GM18505 (cell line): ENCODE data around the gene KIF23.

Experiments used
- ATAC-seq: cut with Tn5 transposase; IDR thresholded peaks from one replicate; pipeline ENCODE4 v1.9.1; 2021; ENCODE audit not compliant: unreplicated experiment
- POLR2A ChIP-seq: IDR thresholded peaks from 4 replicates; pipeline ENCODE4 v1.6.1; 2011; ENCODE audit warnings: borderline replicate concordance; ENCODE audit not compliant: insufficient read depth, insufficient read length; ENCODE audit errors: extremely low read depth

KIF23 gene

DNA sequence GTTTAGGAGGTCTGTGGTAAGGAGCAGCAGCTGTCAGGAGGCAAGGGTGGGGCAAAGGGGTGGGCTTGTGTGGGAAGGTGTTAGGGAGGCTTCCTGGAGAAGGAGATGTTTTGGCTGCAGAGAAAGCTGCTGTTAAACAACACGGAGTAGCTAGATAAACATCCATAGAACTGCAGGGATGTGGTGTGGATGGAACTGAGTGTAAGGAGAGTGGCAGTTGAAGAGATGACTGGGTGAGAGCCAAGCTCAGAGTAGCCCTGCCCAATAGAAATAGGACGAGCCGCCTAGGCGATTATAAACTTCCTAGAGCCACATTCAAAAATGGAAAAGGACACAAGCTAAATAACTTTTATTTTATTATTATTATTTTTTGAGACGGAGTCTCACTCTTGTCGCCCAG, 58.4 kb downstream of the KIF23 start:
- no peak for TF ChIP-seq POLR2A
- no peak for ATAC-seq

DNA sequence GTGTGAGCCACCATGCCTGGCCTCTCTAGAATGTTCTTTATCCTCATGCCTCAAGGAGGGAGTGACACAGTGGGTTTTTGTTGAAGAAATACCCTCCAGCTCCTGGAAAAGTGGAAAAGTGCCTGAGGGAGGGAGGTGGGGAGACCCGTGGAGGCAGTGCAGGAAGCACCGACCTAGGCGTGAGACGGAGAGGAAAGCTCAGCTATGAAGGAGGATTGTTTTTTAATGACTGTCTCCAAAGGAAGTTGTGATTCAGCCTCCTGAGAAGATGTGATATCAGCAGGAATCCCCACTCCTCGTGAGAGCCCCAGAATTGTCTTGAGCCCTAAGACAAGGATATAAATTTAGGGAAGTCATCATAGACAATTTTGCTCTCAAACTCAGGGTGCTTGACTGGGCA, 60.1 kb downstream of the KIF23 start:
- no peak for TF ChIP-seq POLR2A
- no peak for ATAC-seq

DNA sequence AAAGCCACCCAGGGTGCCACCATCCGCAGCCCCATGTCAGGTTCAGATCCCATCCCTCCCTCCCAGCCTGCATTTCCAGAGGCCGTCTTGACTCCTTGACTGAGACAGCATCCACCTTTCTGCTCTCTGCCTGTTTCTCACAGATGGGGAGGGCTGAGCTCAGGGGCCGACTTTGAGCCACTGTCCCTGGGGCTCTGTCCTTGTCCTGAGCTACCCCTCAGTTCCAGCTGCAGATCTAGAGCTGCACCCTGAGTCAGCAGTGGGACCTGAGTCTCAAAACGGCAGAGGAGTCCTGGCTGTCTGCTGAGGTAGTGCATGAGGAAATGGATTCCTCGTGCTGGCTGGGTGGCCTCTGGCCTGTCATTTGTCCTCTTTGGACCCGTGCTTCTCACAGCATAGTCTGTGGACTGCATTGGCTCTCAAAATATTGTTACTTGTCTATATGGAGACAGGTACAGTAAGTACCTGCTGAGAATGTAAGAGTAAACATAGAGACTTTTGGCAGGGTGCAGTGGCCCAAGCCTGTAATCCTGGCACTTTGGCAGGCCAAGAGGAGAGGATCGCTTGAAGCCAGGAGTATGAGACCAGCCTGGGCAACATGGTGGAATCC, 60.8 kb downstream of the KIF23 start:
- TF ChIP-seq POLR2A, result no peak
- ATAC-seq, result no peak

DNA sequence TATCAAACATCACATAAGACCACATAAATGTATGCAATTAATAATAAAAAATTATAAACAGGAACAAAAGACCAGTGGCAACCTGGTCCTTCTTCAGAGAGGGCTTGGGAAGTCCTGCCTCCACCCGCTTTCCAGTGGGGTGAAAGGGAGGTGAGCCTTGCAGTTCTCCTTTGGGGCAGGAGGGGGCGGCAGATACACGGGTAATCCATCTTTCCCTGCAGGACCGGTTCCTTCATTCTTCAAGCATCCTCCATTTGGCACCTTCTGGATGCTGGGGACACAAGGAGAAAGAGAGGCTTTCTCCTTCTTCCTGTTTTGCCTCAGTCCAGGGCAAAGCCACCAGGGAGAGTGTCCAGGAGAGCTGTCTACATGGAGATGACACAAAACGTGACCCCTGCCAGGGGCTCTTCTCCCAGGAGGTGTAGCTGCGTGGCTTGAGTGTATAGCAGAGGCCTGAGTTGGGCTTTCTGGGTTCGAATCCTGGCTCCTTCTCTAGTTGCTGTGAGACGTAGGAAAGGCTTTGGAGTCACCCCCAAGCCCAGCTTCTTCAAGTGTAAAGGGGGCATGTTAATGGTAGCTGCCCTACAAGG, 61.7 kb downstream of the KIF23 start:
- no peak for ATAC-seq
- no peak for TF ChIP-seq POLR2A

- TF ChIP-seq POLR2A, result no peak
- ATAC-seq, result no peak
Observed at GRCh38 chr15:69476704-69477473, 62.7 kb downstream of the KIF23 start.

DNA sequence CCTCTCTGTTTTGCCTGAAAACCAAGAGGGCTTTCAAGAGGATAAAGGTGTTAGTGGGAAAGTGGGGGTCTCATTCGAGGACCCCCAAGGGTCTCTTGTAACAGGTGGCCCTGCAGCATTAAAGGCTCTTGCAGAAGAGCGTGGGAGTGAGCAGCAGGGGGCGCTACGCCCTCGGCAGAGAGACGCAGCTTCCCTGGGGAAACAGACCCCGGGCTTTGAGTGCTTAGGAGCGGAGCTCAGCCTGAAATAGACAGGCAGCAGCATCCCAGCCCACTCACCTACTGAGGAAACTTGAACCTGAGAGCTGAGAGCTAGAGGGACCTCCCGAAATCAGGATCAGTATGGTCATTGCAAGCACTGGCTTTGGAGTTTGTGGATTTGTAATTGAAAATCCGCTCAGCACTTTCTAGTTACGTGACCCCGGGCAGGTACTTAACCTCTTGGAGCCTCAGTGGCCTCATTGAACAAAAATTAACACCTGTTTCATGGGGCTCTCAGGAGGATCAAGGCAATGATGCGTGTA, 64.2 kb downstream of the KIF23 start:
- no peak for TF ChIP-seq POLR2A
- ATAC-seq, result no peak

DNA sequence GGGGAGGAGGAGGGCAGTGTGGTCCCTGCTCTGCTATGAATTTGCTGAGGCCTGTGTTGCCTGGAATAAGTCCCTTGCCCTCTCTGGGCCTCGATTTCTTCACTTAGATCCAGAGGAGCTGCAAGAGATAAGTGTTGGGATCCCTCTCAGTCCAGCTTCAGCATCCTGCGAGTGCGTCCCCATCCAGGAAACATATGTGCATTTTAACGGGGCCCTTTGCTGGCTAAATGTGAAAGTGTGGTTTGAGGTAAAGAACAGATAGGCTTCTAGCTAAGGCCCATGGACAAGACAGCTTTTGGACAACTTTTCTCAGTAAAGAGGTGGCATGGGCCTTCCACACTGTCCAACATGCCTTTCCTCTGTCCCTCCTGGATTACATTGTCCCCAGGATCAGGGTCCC, 64.9 kb downstream of the KIF23 start:
- no peak for ATAC-seq
- TF ChIP-seq POLR2A, result no peak

GRCh38 chr15:69479971-69480370, 65.8 kb downstream of the KIF23 start:
- TF ChIP-seq POLR2A, result no peak
- ATAC-seq, result no peak

DNA sequence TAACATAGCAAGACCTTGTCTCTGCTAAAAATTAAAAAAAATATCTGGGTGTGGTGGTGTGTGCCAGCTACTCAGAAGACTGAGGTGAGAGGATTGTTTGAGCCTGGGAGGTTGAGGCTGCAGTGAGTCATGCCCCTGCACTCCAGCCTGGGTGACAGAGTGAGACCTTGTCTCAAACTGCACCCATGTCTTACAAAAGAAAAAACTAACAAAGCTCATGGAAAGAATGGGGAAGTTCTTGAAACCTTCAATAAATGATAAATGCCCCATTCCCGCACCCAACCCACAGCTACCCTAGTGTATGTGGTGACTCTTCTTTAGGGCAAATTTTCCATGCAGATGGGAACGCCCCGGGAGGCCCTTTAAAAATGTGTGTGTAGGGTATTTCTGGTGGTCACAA, 66.8 kb downstream of the KIF23 start:
- ATAC-seq, result no peak
- TF ChIP-seq POLR2A, result no peak

DNA sequence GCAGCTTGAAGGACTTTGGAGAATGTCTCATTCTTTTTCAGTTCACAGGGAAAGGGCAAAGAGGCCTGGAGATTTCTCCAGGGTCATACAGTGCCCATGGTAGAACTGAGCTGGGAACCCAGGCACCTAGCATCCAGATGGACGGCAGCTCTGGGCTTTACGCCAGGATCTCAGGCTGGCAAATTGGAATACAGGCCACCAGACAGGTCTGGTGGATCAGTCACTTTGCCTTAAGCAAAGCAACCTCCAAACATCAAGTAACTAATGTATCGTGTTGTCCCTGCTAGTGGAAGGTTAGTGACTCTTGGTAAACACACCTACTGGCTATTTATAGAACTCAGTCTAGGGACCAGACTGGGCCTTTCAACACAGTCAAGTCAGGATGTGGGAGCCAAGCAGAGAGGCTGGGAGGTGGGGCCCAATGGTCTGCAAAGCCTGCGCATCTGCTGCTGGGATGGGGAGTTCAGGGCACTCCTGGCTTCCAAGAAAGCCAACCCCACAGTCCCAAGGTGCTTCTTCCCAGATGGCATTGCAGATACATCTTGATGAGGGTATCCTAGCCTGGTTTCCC, 68.6 kb downstream of the KIF23 start:
- ATAC-seq, result no peak
- TF ChIP-seq POLR2A, result no peak

- no peak for TF ChIP-seq POLR2A
- ATAC-seq, result no peak
Observed at GRCh38 chr15:69484837-69485236, 70.7 kb downstream of the KIF23 start.

DNA sequence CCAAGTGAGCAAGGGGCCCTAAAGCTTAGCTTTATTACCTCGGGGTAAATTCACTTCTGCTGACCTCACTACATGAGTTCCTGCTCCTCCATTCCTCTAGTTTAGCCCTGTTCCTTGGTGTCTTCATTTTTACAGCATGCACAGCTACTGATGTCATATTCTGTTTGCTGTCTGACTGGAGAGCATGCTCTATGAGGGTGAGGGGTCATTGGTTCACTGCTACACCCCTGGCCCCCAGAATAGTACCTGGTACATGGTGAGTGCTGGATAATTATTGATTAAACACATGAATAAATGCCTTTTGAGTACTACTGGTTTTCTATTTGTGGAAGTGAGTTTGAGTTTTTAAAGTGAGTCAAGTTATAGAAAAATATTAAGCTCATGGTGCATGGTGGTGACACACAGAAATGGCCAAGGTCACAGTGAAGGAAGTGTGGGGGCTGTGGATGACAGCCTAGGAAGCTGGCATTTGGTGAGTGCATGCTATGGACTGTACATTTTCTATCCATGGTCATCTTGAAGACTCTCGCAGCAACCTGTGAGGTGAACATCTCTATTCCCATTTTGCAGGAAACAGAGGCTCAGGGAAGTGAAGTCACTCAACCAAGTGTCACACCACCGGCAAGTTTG, 72.4 kb downstream of the KIF23 start:
- no peak for ATAC-seq
- TF ChIP-seq POLR2A, result no peak

GRCh38 chr15:69489073-69489571, 75.0 kb downstream of the KIF23 start:
- no peak for ATAC-seq
- TF ChIP-seq POLR2A, result no peak
